Mesangial cell (primary cell): ENCODE measurements around the gene RPS18. TPM values are rescaled to one million over a fixed set of nuclear protein-coding genes. Genes with fewer than 3 reads are reported as not detected.

Experiments
- total RNA-seq: library from RNA; depleted of rRNA; stranded (reverse); fragments of >200 nt; gene quantifications from 2 replicates; pipeline ENCODE4 v1.2.3, GENCODE V29; 2015

The RPS18 gene
- 2,376 and 3,028 TPM in 2 replicates for total RNA-seq

GRCh38 chr6:33271468-33272274, at the start of gene RPS18, which contains the start of gene VPS52:
Gene RPS18 (plus strand): TSS chr6:33272075. CDS start chr6:33272120, 45 bp downstream.
Gene VPS52 (minus strand): TSS chr6:33271876. CDS start chr6:33271675, 201 bp downstream.

GRCh38 chr6:33276864-33277662, 5.2 kb downstream of the RPS18 start, which contains the start of gene B3GALT4:
Gene B3GALT4 (plus strand): TSS chr6:33277123. CDS start chr6:33277420, 297 bp downstream.

GRCh38 chr6:33288921-33289783, 17.3 kb downstream of the RPS18 start, which contains the start of the genes PFDN6 and WDR46:
Gene PFDN6 (plus strand): TSS chr6:33289601. CDS start chr6:33289857, 256 bp downstream.
Gene WDR46 (minus strand): TSS chr6:33289239. CDS start chr6:33289170, 69 bp downstream.

GRCh38 chr6:33298773-33299236, 26.9 kb downstream of the RPS18 start, which contains the start of gene RGL2:
Gene RGL2 (minus strand): TSS chr6:33298942. CDS start chr6:33298610, 332 bp downstream.

GRCh38 chr6:33313709-33314514, 42.0 kb downstream of the RPS18 start, which contains the start of gene TAPBP:
Gene TAPBP (minus strand): TSS chr6:33314078. CDS start chr6:33314041, 37 bp downstream.

GRCh38 chr6:33317669-33318425, 46.0 kb downstream of the RPS18 start, which contains the start of gene ZBTB22:
Gene ZBTB22 (minus strand): TSS chr6:33317744. CDS start chr6:33316916, 828 bp downstream.

Other genes starting within 250 kb of the RPS18 start
- 6.5 TPM in 1 of 2 replicates, not detected in the other for gene HLA-DPA1, start 198.4 kb upstream of the RPS18 start, total RNA-seq
- 6.8 and 41.1 TPM in 2 replicates for gene HLA-DPB1, start 196.1 kb upstream of the RPS18 start, total RNA-seq
- gene COL11A2, start 79.6 kb upstream of the RPS18 start, total RNA-seq, result 0.33 and 0.63 TPM in 2 replicates
- 17.8 and 24.0 TPM in 2 replicates for gene RXRB, start 71.4 kb upstream of the RPS18 start, total RNA-seq
- 107 and 109 TPM in 2 replicates for gene SLC39A7, start 71.2 kb upstream of the RPS18 start, total RNA-seq
- gene HSD17B8, start 67.4 kb upstream of the RPS18 start, total RNA-seq, result 17.4 and 30.6 TPM in 2 replicates
- gene RING1, start 63.6 kb upstream of the RPS18 start, total RNA-seq, result 18.4 and 27.4 TPM in 2 replicates
- 33.6 and 34.9 TPM in 2 replicates for gene VPS52, start 199 bp upstream of the RPS18 start, total RNA-seq
- 3.7 and 16.6 TPM in 2 replicates for gene B3GALT4, start 5.0 kb downstream of the RPS18 start, total RNA-seq
- gene WDR46, start 17.2 kb downstream of the RPS18 start, total RNA-seq, result 45.5 and 86.5 TPM in 2 replicates
- 39.6 and 67.3 TPM in 2 replicates for gene PFDN6, start 17.5 kb downstream of the RPS18 start, total RNA-seq
- gene RGL2, start 26.9 kb downstream of the RPS18 start, total RNA-seq, result 27.1 and 50.1 TPM in 2 replicates
- gene TAPBP, start 42.0 kb downstream of the RPS18 start, total RNA-seq, result 182 and 475 TPM in 2 replicates
- 14.3 and 27.6 TPM in 2 replicates for gene ZBTB22, start 45.7 kb downstream of the RPS18 start, total RNA-seq
- 27.1 and 41.7 TPM in 2 replicates for gene DAXX, start 50.9 kb downstream of the RPS18 start, total RNA-seq
- 9.0 and 126 TPM in 2 replicates for gene KIFC1, start 119.7 kb downstream of the RPS18 start, total RNA-seq
- gene PHF1, start 138.9 kb downstream of the RPS18 start, total RNA-seq, result 22.3 and 28.0 TPM in 2 replicates
- 267 and 351 TPM in 2 replicates for gene CUTA, start 146.0 kb downstream of the RPS18 start, total RNA-seq
- gene SYNGAP1, start 148.0 kb downstream of the RPS18 start, total RNA-seq, result 2.3 and 8.4 TPM in 2 replicates
- 6.0 and 7.1 TPM in 2 replicates for gene ZBTB9, start 182.5 kb downstream of the RPS18 start, total RNA-seq